Measurements from ENCODE around the gene TMBIM1. TPM values are rescaled to one million over a fixed set of nuclear protein-coding genes. Genes with fewer than 3 reads are reported as not detected.

TMBIM1 gene
- total RNA-seq, 1 experiment from 2014 or later, result 23.5 TPM

GRCh38 chr2:218238887-218239286 lies 53.4 kb downstream of the TMBIM1 start:
- Mint-ChIP-seq H3K27me3 (ENCODE audit: low read depth) (no peaks in the 10 kb centered on the region), H3K4me1 (no peaks in the 10 kb centered on the region), H3K9me3 (no peaks in the 10 kb centered on the region), H3K36me3 (peaks cover 79% of the 10 kb centered on the region), H3K4me3 (no peak overlapping the region), H3K27ac (no peak overlapping the region)
- CTCF ChIA-PET, result no interaction called here
- POLR2A ChIA-PET, result no interaction called here
- TF ChIP-seq FOXP4 (CRISPR knock-in tag; IDR thresholded peaks at IDR 0.05), result no peak
- no peak for TF ChIP-seq ZNF671 (CRISPR knock-in tag; IDR thresholded peaks at IDR 0.05)
- DNase-seq (ENCODE audit: low spot score) (no peak), ATAC-seq (no peak)

GRCh38 chr2:218236829-218237228 lies 55.5 kb downstream of the TMBIM1 start:
- Mint-ChIP-seq H3K27ac (no peak overlapping the region), H3K36me3 (peaks cover 76% of the 10 kb centered on the region), H3K27me3 (ENCODE audit: low read depth) (no peaks in the 10 kb centered on the region), H3K4me1 (no peaks in the 10 kb centered on the region), H3K9me3 (no peaks in the 10 kb centered on the region), H3K4me3 (no peak overlapping the region)
- TF ChIP-seq CDX4 (CRISPR knock-in tag; IDR thresholded peaks at IDR 0.05; ENCODE audit: borderline replicate concordance) (no peak), SMAD3 (CRISPR knock-in tag; IDR thresholded peaks at IDR 0.05; ENCODE audit: borderline replicate concordance) (no peak), ZNF423 (CRISPR knock-in tag; IDR thresholded peaks at IDR 0.05) (no peak), TEAD4 (CRISPR knock-in tag; IDR thresholded peaks at IDR 0.05) (no peak), FOXJ3 (CRISPR knock-in tag; IDR thresholded peaks at IDR 0.05; ENCODE audit: borderline replicate concordance) (no peak), AFF4 (CRISPR knock-in tag; IDR thresholded peaks at IDR 0.05; ENCODE audit: borderline replicate concordance) (no peak), NR3C1 (CRISPR knock-in tag; conservative IDR thresholded peaks at IDR 0.05; ENCODE audit: low read depth) (no peak), E2F4 (CRISPR knock-in tag; IDR thresholded peaks at IDR 0.05; ENCODE audit: borderline replicate concordance, low read depth) (no peak), PRRX2 (CRISPR knock-in tag; IDR thresholded peaks at IDR 0.05) (no peak), NFATC4 (CRISPR knock-in tag; IDR thresholded peaks at IDR 0.05) (no peak), RORB (CRISPR knock-in tag; IDR thresholded peaks at IDR 0.05) (no peak), ZNF219 (CRISPR knock-in tag; IDR thresholded peaks at IDR 0.05; ENCODE audit: borderline replicate concordance) (no peak), PRDM15 (CRISPR knock-in tag; IDR thresholded peaks at IDR 0.05) (no peak), ZNF232 (CRISPR knock-in tag; IDR thresholded peaks at IDR 0.05) (no peak), GRHL2 (CRISPR knock-in tag; IDR thresholded peaks at IDR 0.05; ENCODE audit: insufficient replicate concordance, severe bottlenecking) (no peak), TCF7 (CRISPR knock-in tag; IDR thresholded peaks at IDR 0.05; ENCODE audit: low read depth) (no peak), ZNF121 (CRISPR knock-in tag; IDR thresholded peaks at IDR 0.05) (no peak), KAT7 (CRISPR knock-in tag; IDR thresholded peaks at IDR 0.05; ENCODE audit: borderline replicate concordance) (no peak), STAT6 (CRISPR knock-in tag; conservative IDR thresholded peaks at IDR 0.05; ENCODE audit: low read depth) (no peak)
- no peak for ATAC-seq
- ChIA-PET CTCF (no interaction called here), POLR2A (interaction anchor here (0.7 kb wide), 2 partner anchors 10 to 713 kb away, joined by 3 to 6 read pairs; no protein-coding TSS in a partner anchor)
- DNase-seq (ENCODE audit: low spot score), result no peak

All from WTC11 (cell line).